NCI-H748 (cell line): Measurements from ENCODE around the gene PDE1C.
A peak's percentile ranks its signal among the peaks of the same experiment; 100 is the strongest.

Experiments used
- DNase-seq: peaks from one replicate; lab custom pipeline; 2025; ENCODE audit not compliant: unreplicated experiment; lab: John Stamatoyannopoulos, UW

Gene PDE1C

GRCh38 chr7:32075612-32076011, 5.4 kb upstream of the PDE1C start:
- no peak for DNase-seq

GRCh38 chr7:32074787-32075585, 4.8 kb upstream of the PDE1C start:
- no peak for DNase-seq

DNA sequence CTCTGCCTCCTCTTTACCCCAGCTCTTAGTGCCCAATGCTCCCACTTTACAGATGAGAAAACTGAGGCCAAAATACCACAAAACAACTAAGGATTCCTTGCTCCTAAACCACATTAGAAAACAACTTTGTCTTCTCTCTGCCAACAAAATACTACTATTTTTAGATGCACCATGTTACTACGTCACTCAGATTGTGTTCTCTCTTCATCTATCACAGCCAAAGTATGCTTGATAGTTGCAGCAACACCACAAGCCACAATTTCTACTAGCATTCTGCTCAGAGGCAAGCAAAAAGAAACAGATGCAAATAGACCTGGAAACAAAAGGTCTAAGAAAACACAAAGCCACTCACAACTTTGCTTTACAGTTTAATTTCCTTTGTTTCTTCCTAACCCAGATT, 3.3 kb upstream of the PDE1C start:
- DNase-seq, result no peak

GRCh38 chr7:32072397-32072796, 2.2 kb upstream of the PDE1C start:
- DNase-seq, result no peak

- DNase-seq, result no peak
Observed at GRCh38 chr7:32071466-32072091, 1.4 kb upstream of the PDE1C start.

- no peak for DNase-seq
Observed at GRCh38 chr7:32070051-32070405, 179 bp downstream of the PDE1C start.

- no peak for DNase-seq
Observed at GRCh38 chr7:32069116-32069650, 1.0 kb downstream of the PDE1C start.

DNA sequence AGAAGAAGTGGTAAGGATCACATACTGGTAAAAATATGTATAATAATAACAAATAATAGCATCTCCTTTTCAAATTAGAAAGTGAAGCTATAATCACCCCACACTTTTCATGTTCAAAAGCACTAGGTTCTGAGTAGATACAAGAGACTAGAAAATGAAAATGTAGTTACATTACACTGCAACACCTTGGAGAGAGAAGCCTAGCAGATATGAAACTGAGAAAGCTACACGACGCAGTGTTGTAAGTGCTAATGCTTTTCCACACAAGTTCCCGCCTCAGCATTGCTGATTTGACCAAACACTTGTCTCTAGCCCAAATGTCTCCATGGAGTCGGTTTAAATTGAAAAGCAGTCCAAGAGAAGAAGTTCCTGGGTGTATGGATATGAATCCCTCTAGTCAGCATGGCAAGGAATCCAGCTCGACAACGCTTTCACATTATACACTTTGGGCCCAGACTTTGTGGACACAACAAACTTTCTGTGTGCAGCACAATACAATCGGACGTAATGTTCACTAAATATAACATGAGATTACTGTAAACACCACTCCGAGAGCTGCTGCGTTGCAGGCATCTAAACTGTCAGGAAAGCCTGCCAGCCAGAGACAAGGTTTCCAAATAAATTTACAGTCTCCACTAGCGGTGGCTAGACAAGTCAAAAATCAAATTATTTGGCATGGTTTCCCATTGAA, 1.7 kb downstream of the PDE1C start:
- no peak for DNase-seq

DNA sequence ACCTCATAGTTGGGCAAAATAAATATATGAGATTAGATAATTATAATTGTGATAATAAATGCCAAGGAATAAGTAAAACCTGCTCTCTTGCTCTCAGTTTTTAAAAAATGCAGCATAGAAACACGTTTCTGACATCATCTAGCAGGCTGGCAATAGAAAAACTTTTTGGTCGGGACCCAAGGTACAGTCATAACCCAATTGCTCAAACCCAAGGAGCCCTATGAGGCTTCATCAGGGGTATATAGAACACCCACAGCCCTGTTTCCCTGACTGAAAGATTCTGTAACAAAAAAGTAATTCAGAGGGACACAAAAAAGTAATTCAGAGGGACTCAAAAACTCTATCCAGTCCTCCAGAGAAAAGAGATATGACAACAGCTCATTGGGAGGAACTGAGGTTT, 3.8 kb downstream of the PDE1C start:
- no peak for DNase-seq

- no peak for DNase-seq
Observed at GRCh38 chr7:32063614-32064013, 6.6 kb downstream of the PDE1C start.

- peak; percentile 37 for DNase-seq
Observed at GRCh38 chr7:32062150-32062549, 8.1 kb downstream of the PDE1C start.

GRCh38 chr7:32061346-32061745, 8.9 kb downstream of the PDE1C start:
- no peak for DNase-seq

DNA sequence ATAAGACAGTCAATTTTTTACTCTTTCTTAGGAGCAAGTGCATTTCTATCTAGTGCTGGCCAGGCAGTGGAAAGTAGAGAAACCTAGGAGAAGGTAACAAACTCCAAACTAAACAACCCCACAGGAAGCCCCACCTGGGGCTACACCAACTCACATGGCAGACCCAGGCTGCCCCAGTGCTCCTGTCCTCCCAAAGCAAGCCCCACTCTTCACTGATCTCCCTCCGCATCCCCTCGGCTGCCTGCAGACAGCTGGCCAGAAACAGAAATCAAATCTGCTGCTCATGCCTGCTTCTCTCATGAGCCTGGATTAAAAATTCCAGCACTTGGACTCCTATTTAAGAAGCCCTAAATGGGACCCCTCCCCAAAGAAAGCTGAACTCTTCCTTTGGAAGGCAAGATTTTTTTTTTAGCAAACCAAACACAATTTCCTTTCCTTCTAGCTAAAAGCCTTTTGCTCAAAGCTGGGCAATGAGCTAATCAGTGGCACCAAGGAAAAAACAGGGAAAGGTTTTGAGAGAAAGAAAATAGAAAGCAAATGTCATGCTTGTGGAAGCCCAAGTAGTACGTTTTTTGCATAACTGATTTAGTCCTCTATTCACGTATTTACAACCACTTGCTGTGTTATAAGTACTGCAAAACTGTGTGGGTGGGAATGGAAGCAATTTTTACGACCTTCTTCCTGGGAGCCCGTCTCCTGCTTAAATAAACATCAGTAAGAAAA, 10.8 kb downstream of the PDE1C start:
- DNase-seq, result no peak

DNA sequence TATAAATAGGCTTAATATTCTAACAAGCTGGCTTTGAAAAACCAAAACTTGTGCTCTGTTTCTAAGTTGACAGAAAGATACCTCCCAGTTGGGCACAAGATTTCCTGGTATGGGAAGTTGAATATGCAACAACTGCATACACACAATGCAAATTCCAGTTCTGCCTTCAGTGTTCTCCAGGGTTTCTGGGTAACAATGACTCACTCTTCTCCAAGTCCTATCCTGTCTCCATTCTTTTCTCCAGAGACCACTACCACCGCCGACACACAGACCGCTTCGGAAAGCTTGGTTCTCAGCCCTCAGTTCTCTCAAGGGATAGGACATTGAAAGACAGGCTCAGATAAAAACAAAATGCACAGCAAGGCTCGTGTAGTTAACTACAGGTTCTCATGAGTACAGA, 12.2 kb downstream of the PDE1C start:
- no peak for DNase-seq

DNA sequence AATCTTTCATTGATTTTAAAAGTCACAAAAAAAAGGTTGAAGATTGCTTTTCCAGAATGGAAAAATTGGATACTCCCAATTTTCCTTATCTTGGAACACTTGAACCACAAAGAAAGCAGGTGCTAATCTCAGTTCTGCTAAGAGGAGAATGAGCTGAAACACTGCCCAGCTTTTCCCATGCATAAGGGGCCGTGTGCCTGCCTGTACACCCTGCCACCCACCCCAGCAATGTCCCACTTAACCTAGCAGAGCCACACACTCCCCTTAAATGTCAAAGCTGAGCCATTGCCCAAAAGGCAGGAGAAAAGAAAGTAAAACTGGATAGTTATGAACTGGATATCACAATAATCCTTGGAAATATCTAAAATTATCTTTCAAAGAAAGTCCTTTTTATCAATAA, 13.4 kb downstream of the PDE1C start:
- DNase-seq, result no peak

DNA sequence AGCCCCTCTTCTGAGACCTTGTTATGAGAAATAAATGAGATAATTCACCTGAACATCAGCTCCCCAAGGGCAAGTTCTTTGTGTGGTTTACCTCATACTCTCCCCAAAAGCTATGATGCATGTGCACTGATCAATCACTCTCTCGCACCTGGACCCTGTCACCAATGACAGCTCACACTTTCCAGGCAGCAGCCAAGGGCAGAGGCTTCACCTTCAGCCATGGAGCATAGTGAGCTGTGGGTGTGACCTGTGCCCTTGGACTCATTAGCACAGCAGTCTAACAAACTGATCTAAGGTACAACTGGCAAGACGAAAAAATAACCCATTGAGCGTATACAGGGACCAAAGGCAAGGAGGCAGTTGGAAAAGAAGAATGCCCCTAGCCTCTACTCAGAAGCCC, 17.0 kb downstream of the PDE1C start:
- DNase-seq, result no peak

DNA sequence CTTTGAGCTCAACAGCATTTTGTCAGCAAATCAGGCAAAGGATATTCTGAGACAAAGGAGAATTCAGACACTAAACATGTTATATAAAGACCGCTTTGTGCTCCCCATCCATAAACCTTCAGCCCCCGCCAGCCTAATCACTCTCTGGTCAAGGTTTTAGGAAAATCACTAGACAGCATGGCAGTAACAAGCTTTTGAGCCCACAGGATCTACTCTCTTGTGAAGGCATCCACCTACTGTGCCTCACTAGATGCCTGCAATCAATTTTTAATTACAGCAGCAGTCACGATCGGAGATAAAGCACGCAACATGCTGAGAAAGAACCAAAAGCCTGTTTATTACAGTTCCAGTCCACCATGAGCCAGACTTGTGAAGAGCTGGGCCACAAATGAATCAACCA, 19.1 kb downstream of the PDE1C start:
- no peak for DNase-seq

DNA sequence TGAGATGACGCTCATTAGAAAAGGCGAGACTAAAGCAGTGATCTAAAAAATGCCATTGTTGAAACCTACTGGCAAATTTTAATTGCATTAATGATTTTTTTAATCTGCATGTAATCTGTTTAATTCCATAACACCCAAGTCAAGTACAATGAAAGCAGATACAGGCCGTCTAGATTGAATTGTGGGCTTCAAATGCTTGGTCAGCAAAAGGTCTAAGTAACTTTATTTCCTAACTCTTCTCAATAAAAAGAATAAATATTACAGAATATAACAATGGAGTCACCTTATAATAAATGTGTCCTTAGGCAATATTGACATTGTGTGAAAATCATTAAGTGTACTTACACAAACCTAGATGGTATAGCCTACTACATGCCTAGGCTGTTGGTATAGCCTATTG, 20.6 kb downstream of the PDE1C start:
- DNase-seq, result no peak

GRCh38 chr7:32048970-32049491, 21.2 kb downstream of the PDE1C start:
- DNase-seq, result no peak

- no peak for DNase-seq
Observed at GRCh38 chr7:32047801-32048200, 22.4 kb downstream of the PDE1C start.

- no peak for DNase-seq
Observed at GRCh38 chr7:32047075-32047474, 23.1 kb downstream of the PDE1C start.
